GM06990 (cell line): ENCODE results near the gene THBS4.
"Not testable (repeated sequence)": the region's sequence is repeated elsewhere in the genome, so short reads cannot be mapped to it uniquely, and the experiment has no call there.

Experiments
- DNase-seq: peaks from one replicate; pipeline ENCODE4 v3.0.0-alpha.2; 2011; ENCODE audit not compliant: insufficient read length; ENCODE audit errors: extremely low read depth
- H3K27me3 ChIP-seq: replicated peaks from 2 replicates; pipeline ENCODE4 v1.6.0; 2011; ENCODE audit warnings: low read length; ENCODE audit not compliant: control insufficient read depth, insufficient read depth
- H3K36me3 ChIP-seq: 2 replicates; pipeline ENCODE4 v1.5.1; 2011; ENCODE audit warnings: low read length; ENCODE audit not compliant: control insufficient read depth, insufficient read depth
- H3K4me3 ChIP-seq: replicated peaks from 2 replicates; pipeline ENCODE4 v1.5.1; 2011; ENCODE audit warnings: low read depth, mild to moderate bottlenecking, control low read depth, low read length
- TF ChIP-seq, protein P1 (sequence below): IDR thresholded peaks from 2 replicates; pipeline ENCODE4 v1.5.1; 2011; ENCODE audit warnings: low read length, control low read depth, mild to moderate bottlenecking, inconsistent platforms; ENCODE audit not compliant: insufficient read depth, poor library complexity, severe bottlenecking

Gene THBS4

DNA sequence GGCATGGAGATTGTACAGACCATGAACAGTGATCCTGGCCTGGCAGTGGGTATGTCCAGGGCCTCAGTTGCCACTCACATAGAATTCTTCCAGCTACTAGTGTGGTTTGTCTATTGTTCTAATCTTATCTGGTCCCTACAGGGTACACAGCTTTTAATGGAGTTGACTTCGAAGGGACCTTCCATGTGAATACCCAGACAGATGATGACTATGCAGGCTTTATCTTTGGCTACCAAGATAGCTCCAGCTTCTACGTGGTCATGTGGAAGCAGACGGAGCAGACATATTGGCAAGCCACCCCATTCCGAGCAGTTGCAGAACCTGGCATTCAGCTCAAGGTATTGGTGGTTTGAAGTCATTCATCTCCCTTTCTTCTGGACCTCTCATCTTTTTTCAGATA, 43.8 kb downstream of the THBS4 start:
- Histone ChIP-seq H3K27me3 (no peaks in the 10 kb centered on the region), H3K36me3 (no peaks in the 10 kb centered on the region), H3K4me3 (no peak overlapping the region)
- TF ChIP-seq, protein P1, sequence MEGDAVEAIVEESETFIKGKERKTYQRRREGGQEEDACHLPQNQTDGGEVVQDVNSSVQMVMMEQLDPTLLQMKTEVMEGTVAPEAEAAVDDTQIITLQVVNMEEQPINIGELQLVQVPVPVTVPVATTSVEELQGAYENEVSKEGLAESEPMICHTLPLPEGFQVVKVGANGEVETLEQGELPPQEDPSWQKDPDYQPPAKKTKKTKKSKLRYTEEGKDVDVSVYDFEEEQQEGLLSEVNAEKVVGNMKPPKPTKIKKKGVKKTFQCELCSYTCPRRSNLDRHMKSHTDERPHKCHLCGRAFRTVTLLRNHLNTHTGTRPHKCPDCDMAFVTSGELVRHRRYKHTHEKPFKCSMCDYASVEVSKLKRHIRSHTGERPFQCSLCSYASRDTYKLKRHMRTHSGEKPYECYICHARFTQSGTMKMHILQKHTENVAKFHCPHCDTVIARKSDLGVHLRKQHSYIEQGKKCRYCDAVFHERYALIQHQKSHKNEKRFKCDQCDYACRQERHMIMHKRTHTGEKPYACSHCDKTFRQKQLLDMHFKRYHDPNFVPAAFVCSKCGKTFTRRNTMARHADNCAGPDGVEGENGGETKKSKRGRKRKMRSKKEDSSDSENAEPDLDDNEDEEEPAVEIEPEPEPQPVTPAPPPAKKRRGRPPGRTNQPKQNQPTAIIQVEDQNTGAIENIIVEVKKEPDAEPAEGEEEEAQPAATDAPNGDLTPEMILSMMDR, result no peak
- no peak for DNase-seq

DNA sequence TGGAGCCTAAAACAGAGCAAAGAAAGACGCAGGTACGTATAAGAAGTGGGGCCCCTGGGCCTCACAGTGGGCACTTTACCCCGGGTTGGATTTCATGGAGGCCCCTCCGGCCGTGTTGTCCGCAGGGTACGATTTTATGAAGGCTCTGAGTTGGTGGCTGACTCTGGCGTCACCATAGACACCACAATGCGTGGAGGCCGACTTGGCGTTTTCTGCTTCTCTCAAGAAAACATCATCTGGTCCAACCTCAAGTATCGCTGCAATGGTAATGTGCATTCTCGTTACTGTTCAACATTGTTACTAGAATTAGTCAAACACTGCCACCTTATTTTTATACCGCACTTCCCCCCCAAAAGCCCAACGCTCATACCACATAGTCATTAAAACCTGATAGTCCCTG, 47.1 kb downstream of the THBS4 start:
- no peaks in the 10 kb centered on the region for H3K27me3 ChIP-seq
- TF ChIP-seq, protein P1, result no peak
- no peak for DNase-seq
- no peak overlapping the region for H3K4me3 ChIP-seq
- H3K36me3 ChIP-seq, result no peaks in the 10 kb centered on the region

DNA sequence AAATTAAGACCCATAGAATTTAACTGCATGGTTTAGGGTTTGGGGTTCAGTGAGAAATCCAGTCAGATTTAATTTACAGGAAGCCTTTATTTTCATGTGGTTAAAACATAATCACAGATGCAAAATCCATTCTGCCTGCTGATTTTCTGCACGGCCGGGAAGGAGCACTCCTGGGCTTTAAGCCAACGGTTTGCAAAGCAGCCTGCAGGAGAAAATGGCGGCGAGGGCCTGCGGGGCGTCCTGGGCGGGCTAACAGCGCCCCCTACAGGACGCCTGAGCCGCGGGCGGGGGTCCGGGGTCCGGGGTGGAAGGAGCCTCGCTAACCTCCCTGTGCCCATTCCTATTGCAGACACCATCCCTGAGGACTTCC, 47.6 kb downstream of the THBS4 start:
- peak; percentile 54 for DNase-seq
- TF ChIP-seq, protein P1, result peak; percentile 99
- Histone ChIP-seq H3K4me3 (peak overlapping the region; percentile 49), H3K27me3 (no peaks in the 10 kb centered on the region), H3K36me3 (no peaks in the 10 kb centered on the region)

DNA sequence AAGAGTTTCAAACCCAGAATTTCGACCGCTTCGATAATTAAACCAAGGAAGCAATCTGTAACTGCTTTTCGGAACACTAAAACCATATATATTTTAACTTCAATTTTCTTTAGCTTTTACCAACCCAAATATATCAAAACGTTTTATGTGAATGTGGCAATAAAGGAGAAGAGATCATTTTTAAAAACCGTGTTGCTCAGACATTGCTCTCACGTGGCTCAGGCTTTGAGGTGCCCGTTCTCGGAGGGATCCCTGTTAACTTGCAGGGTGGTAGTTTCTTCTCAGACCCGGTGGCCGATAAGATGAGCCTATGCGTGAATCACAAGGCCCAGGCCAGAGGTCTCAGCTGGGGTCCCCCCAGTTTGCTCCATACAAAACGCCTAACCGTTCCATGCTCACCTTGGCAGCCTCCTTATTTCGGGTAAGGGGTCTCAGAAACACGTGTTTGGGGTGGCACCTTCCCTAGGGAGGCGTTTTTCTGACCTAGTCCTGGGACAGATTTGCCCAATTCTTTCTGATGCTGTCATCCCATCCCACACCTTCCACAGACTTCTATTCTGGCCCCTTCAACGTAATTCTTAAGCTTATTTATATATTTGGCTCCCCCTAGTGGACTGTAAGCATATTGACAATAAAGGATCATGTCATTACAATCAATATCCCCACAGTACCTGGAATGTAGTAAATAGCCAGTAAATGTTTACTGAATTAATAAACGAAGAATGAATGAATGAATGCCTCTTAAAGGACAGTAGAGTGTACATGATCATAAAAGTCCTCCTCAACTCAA, 48.1 kb downstream of the THBS4 start:
- Histone ChIP-seq H3K27me3 (no peaks in the 10 kb centered on the region), H3K4me3 (peak overlapping the region; percentile 49), H3K36me3 (no peaks in the 10 kb centered on the region)
- DNase-seq, result peak; percentile 43
- TF ChIP-seq, protein P1, result peak; percentile 61

DNA sequence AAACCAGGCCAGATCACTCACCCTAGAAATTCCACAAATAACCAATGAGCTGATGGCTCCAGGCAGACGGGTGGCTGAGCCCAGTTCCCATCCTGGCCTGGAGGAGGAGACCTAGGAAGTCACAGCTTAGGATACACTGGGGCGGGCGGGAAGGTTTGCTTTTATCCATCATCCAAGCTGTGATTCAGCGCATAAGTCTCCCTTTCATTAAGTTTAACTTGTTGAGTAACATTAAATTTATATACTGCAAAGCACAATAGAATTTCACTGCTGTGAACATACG, 55.7 kb downstream of the THBS4 start:
- no peak for DNase-seq
- Histone ChIP-seq H3K27me3 (no peaks in the 10 kb centered on the region), H3K4me3 (no peak overlapping the region), H3K36me3 (no peaks in the 10 kb centered on the region)
- TF ChIP-seq, protein P1, result no peak

DNA sequence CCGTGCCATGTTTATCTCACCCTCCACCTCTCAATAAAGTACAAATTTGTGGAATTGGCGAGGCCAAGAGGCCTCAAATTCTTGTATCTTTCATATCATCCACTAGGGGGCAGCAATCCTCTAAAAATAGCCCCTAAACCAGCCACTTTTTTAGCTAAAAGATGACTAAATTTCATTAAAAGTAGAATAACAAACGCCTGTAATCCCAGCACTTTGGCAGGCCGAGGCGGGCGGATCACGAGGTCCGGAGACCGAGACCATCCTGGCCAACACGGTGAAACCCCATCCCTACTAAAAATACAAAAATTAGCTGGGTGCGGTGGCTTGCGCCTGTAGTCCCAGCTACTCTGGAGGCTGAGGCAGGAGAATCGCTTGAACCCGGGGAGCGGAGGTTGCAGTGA, 56.6 kb downstream of the THBS4 start:
- DNase-seq, result peak; percentile 13
- H3K4me3 ChIP-seq, H3K27me3 ChIP-seq, H3K36me3 ChIP-seq: not testable (repeated sequence)
- TF ChIP-seq, protein P1, result peak; percentile 43
